ENCODE measurements around the gene ZNF687. TPM values are rescaled to one million over a fixed set of nuclear protein-coding genes. Genes with fewer than 3 reads are reported as not detected.

Gene ZNF687
- total RNA-seq, 3 donors from 2014 or later, result 22.6 to 31.8 (median 29.7) TPM

GRCh38 chr1:151327903-151328674 lies 46.0 kb downstream of the ZNF687 start:
- H3K9me3 ChIP-seq, result no peaks in the 10 kb centered on the region
- H3K36me3 ChIP-seq (ENCODE audit: low read depth), result no peaks in the 10 kb centered on the region
- H3K4me1 ChIP-seq (ENCODE audit: low read depth), result peaks cover 17% of the 10 kb centered on the region
- no peak for TF ChIP-seq CTCF (IDR thresholded peaks at IDR 0.05)
- peak in 2 of 3 donors; percentile 59 to 61 for DNase-seq
- intact Hi-C loops (cut with DNase I, micrococcal nuclease), result no loop called here
- peak overlapping the region; percentile 74 for H3K4me3 ChIP-seq
- ATAC-seq, result peak; percentile 21

- Histone ChIP-seq H3K4me3 (no peak overlapping the region), H3K36me3 (ENCODE audit: low read depth) (no peaks in the 10 kb centered on the region), H3K9me3 (no peaks in the 10 kb centered on the region), H3K4me1 (ENCODE audit: low read depth) (no peaks in the 10 kb centered on the region)
- DNase-seq (no peak), ATAC-seq (no peak)
- no peak for TF ChIP-seq CTCF (IDR thresholded peaks at IDR 0.05)
- intact Hi-C loops (cut with DNase I, micrococcal nuclease), result no loop called here
These were observed 52.7 kb downstream of the ZNF687 start for GRCh38 chr1:151334822-151335221.

- Histone ChIP-seq H3K4me1 (ENCODE audit: low read depth) (no peaks in the 10 kb centered on the region), H3K9me3 (no peaks in the 10 kb centered on the region), H3K4me3 (no peak overlapping the region), H3K36me3 (ENCODE audit: low read depth) (no peaks in the 10 kb centered on the region)
- intact Hi-C loops (cut with DNase I, micrococcal nuclease), result no loop called here
- DNase-seq (no peak), ATAC-seq (no peak)
- TF ChIP-seq CTCF (IDR thresholded peaks at IDR 0.05), result no peak
These were observed 54.5 kb downstream of the ZNF687 start for GRCh38 chr1:151336556-151336955.

GRCh38 chr1:151340870-151341754 lies 59.0 kb downstream of the ZNF687 start:
- intact Hi-C loops (cut with DNase I, micrococcal nuclease), result loop anchor here in 1 of 2 donors (5.0 kb wide), 1 partner anchor 39 kb away; no protein-coding TSS in a partner anchor
- ATAC-seq, result peak; percentile 93
- Histone ChIP-seq H3K4me3 (no peak overlapping the region), H3K36me3 (ENCODE audit: low read depth) (no peaks in the 10 kb centered on the region), H3K4me1 (ENCODE audit: low read depth) (peaks cover under 1% of the 10 kb centered on the region), H3K9me3 (no peaks in the 10 kb centered on the region)
- peak; percentile 41 for TF ChIP-seq CTCF (IDR thresholded peaks at IDR 0.05)
- DNase-seq, result peak in 1 of 3 donors; percentile 65

Other genes starting within 250 kb of the ZNF687 start
- gene BNIPL, start 245.7 kb upstream of the ZNF687 start, total RNA-seq, result 1 to 10 TPM in 1 of 3 donors, under 1 TPM in 2; 0.41 to 1.1 (median 0.63) TPM
- 1 to 10 TPM; 1.3 to 4.0 (median 1.3) TPM for gene C1orf56, start 234.5 kb upstream of the ZNF687 start, total RNA-seq
- 10 to 100 TPM; 69.2 to 78.5 (median 73.5) TPM for gene CDC42SE1, start 222.7 kb upstream of the ZNF687 start, total RNA-seq
- 1 to 10 TPM in 1 of 3 donors, under 1 TPM in 2; 0.09 to 5.4 (median 0.65) TPM for gene MLLT11, start 221.9 kb upstream of the ZNF687 start, total RNA-seq
- gene GABPB2, start 211.5 kb upstream of the ZNF687 start, total RNA-seq, result 10 to 100 TPM; 15.1 to 18.7 (median 18.6) TPM
- gene SEMA6C, start 135.7 kb upstream of the ZNF687 start, total RNA-seq, result 1 to 10 TPM; 1.9 to 9.3 (median 4.3) TPM
- 1 to 10 TPM; 1.3 to 2.8 (median 2.5) TPM for gene TNFAIP8L2, start 125.7 kb upstream of the ZNF687 start, total RNA-seq
- gene LYSMD1, start 116.4 kb upstream of the ZNF687 start, total RNA-seq, result 10 to 100 TPM in 2 of 3 donors, 1 to 10 TPM in 1; 7.6 to 14.0 (median 10.0) TPM
- gene SCNM1, start 116.2 kb upstream of the ZNF687 start, total RNA-seq, result 10 to 100 TPM; 27.9 to 37.8 (median 28.1) TPM
- 1 to 10 TPM in 2 of 3 donors, not detected in 1; 1.0 to 2.5 TPM for gene TMOD4, start 106.3 kb upstream of the ZNF687 start, total RNA-seq
- 10 to 100 TPM; 32.1 to 56.5 (median 35.3) TPM for gene VPS72, start 92.1 kb upstream of the ZNF687 start, total RNA-seq
- 10 to 100 TPM; 38.4 to 47.5 (median 39.2) TPM for gene PIP5K1A, start 83.7 kb upstream of the ZNF687 start, total RNA-seq
- 100 to 1,000 TPM in 1 of 3 donors, 10 to 100 TPM in 2; 90.2 to 150 (median 95.1) TPM for gene PSMD4, start 27.6 kb upstream of the ZNF687 start, total RNA-seq
- gene PI4KB, start 45.1 kb downstream of the ZNF687 start, total RNA-seq, result 10 to 100 TPM; 57.9 to 77.2 (median 58.9) TPM
- 10 to 100 TPM; 20.5 to 45.3 (median 31.8) TPM for gene RFX5, start 65.0 kb downstream of the ZNF687 start, total RNA-seq
- 1,000 to 10,000 TPM in 2 of 3 donors, 100 to 1,000 TPM in 1; 914 to 2,582 (median 1,654) TPM for gene SELENBP1, start 90.4 kb downstream of the ZNF687 start, total RNA-seq
- gene PSMB4, start 117.3 kb downstream of the ZNF687 start, total RNA-seq, result 100 to 1,000 TPM; 154 to 213 (median 193) TPM
- gene POGZ, start 177.2 kb downstream of the ZNF687 start, total RNA-seq, result 100 to 1,000 TPM in 1 of 3 donors, 10 to 100 TPM in 2; 60.4 to 106 (median 77.7) TPM
- 100 to 1,000 TPM; 125 to 247 (median 187) TPM for gene CGN, start 229.1 kb downstream of the ZNF687 start, total RNA-seq